Stimulated activated CD8-positive, alpha-beta memory T cell treated with anti-CD3 and anti-CD28 coated beads, Interleukin-12 subunit alpha, Interleukin-12 subunit beta, amount 100 ng/mL, for 4 hours (primary cell): ENCODE results near the gene XPO6.
"Not testable (repeated sequence)": the region's sequence is repeated elsewhere in the genome, so short reads cannot be mapped to it uniquely, and the experiment has no call there.

Experiments
- DNase-seq: peaks from one replicate; pipeline ENCODE4 v3.0.0-alpha.2; 2020; ENCODE audit warnings: low read depth

Gene XPO6

GRCh38 chr16:28211758-28212531, at the start of gene XPO6:
Gene XPO6, minus strand, starts transcription at chr16:28211965. Its CDS starts 597 bp downstream, at chr16:28211368.
- peak; percentile 98 for DNase-seq

GRCh38 chr16:28260193-28260592, 48.4 kb upstream of the XPO6 start:
- DNase-seq, result no peak

- DNase-seq, result no peak
These were observed 48.0 kb upstream of the XPO6 start for GRCh38 chr16:28259781-28260150.

- DNase-seq, result no peak
These were observed 47.5 kb upstream of the XPO6 start for GRCh38 chr16:28259091-28259780.

- no peak for DNase-seq
These were observed 46.8 kb upstream of the XPO6 start for GRCh38 chr16:28258567-28258966.

GRCh38 chr16:28257256-28257655, 45.5 kb upstream of the XPO6 start:
- no peak for DNase-seq

GRCh38 chr16:28255838-28256237, 44.1 kb upstream of the XPO6 start:
- DNase-seq, result no peak

- DNase-seq, result no peak
These were observed 42.4 kb upstream of the XPO6 start for GRCh38 chr16:28254158-28254557.

GRCh38 chr16:28250999-28251398, 39.2 kb upstream of the XPO6 start:
- no peak for DNase-seq

GRCh38 chr16:28249483-28249882, 37.7 kb upstream of the XPO6 start:
- DNase-seq, result not testable (repeated sequence)

- DNase-seq, result no peak
These were observed 30.2 kb upstream of the XPO6 start for GRCh38 chr16:28241924-28242323.

GRCh38 chr16:28237754-28238357, 26.1 kb upstream of the XPO6 start:
- DNase-seq, result no peak

- no peak for DNase-seq
These were observed 20.0 kb upstream of the XPO6 start for GRCh38 chr16:28231763-28232162.

GRCh38 chr16:28223909-28224308, 12.1 kb upstream of the XPO6 start:
- DNase-seq, result not testable (repeated sequence)

GRCh38 chr16:28219777-28220176, 8.0 kb upstream of the XPO6 start:
- DNase-seq, result not testable (repeated sequence)

- no peak for DNase-seq
These were observed 7.5 kb upstream of the XPO6 start for GRCh38 chr16:28219282-28219681.

GRCh38 chr16:28218109-28218508, 6.3 kb upstream of the XPO6 start:
- peak; percentile 30 for DNase-seq

- no peak for DNase-seq
These were observed 5.6 kb upstream of the XPO6 start for GRCh38 chr16:28217326-28217725.

- no peak for DNase-seq
These were observed 1.6 kb upstream of the XPO6 start for GRCh38 chr16:28213396-28213795.

GRCh38 chr16:28212532-28212873, 738 bp upstream of the XPO6 start:
- no peak for DNase-seq

GRCh38 chr16:28210979-28211588, 681 bp downstream of the XPO6 start:
- DNase-seq, result peak; percentile 55

GRCh38 chr16:28210264-28210663, 1.5 kb downstream of the XPO6 start:
- no peak for DNase-seq

- no peak for DNase-seq
These were observed 2.9 kb downstream of the XPO6 start for GRCh38 chr16:28208824-28209223.
